Measurements from ENCODE around the gene IFNL2.

IFNL2 gene

GRCh38 chr19:39318690-39319089 lies 50.5 kb downstream of the IFNL2 start:
- no peak for DNase-seq (ENCODE audit: low read depth)

GRCh38 chr19:39319098-39319891 lies 51.1 kb downstream of the IFNL2 start:
- no peak for DNase-seq (ENCODE audit: low read depth)

All from activated T-cell treated with anti-CD3 and anti-CD28 coated beads for 1 hour (primary cell).